NCI-H1092 (cell line): ENCODE measurements around the gene OSBPL10.

Source experiments
- DNase-seq: peaks from one replicate; lab custom pipeline; 2025; lab: John Stamatoyannopoulos, UW

The OSBPL10 gene

DNA sequence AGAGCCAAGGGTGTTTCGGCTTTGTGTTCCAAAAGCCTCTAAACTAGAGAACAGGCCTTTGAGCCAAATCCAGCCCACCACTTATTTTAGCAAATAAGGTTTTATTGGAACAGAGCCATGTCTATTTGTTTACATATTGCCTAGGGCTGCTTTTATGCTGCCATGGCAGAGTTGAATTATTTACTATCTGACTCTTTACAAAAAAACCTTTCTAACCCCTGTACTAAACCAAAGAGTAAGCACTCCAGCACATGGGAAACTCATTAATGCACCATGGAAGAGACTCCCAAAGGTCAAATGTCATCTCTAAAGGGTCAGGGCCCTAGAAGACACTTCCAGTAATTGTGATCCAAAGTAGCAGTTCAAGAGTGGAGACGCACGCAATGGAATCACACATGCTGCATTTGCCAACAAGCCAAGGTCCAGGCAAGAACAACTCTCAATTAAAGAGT, 22.3 kb downstream of the OSBPL10 start:
- peak; percentile 28 for DNase-seq

DNA sequence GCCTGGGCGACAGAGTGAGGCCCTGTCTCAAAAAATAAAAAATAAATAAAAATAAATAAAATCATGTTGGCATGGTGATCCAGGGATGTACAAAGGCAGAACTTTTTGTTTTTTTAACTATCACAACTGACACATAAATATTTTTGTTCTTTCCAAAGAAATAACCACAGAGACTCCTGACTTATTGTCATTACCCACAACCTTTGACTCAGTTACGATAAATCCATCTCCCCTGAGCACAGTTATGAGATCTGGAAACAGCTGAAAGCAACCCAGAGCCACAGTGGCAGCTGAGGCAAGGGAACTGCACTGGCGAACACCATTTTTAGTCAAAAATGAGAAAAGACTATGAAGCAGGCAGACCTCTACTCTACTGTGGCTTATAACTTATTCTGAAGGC, 24.0 kb downstream of the OSBPL10 start:
- no peak for DNase-seq

DNA sequence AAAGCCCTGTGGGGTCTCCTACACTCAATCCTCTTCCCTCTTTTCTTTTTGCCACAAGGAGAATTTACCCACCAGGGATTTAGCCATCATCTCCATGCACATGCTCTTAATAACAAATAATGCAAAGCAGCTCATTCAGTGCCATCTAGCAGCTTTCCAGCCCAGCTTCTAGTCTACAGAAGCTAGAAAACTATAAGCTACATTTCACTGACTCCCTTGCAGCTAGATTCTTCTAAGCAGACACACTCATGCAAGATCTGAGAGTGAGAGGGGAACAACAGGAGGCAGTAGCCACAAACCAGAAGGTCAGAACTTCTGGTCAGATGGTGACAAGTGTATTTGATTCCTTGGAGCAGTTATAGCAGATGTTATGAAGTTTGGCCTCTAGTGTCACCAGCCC, 25.5 kb downstream of the OSBPL10 start:
- no peak for DNase-seq

DNA sequence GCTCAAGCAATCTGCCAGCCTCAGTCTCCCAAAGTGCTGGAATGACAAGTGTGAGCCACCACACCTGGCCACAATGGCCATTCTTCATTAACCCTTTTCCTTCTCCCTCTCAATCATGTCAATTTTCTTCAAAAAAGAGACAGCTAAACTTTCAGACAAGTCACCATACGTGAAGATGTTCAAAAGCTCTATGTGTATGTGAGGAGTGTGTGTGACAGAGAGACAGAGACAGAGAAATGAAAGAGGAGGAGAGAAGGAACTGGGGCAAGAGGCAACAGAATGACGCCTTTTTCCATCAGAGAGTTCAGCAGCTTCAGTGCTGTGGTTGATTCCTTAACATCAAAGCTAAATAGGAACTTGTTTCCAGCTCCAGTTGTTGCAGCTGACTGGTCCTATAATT, 27.4 kb downstream of the OSBPL10 start:
- no peak for DNase-seq

DNA sequence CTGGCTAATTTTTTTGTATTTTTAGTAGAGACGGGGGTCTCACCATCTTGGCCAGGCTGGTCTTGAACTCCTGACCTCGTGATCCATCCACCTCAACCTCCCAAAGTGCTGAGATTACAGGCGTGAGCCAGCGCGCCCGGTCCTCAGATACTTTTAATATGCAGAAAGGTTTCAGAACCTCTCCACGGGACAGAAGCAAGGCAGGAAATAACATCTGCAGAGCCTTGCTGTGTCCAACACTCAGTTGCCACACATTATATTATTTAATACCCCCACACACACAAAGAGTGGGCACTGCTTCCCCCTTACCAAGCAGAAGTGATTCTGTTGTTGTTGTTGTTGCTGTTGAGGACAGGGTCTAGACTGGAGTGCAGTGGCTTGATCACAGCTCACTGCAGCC, 28.0 kb downstream of the OSBPL10 start:
- no peak for DNase-seq

DNA sequence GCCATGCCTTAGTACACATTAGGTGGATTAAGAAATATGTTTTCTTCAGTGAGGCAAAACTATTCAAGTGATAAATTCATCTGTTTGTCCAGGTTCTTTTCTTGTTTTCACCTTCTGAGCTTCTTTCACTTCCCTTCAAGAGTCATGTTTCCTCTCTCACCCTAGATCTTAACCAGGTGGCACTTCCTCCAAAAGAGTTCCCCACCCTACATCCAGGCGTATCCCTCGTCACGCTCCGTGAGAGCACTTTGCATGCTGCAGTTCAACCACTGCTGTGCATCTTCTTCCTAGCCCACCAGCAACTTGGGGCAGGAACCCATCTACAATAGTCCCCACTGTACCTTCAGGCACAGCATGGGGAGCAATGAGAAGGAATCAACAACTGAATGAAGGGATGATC, 28.9 kb downstream of the OSBPL10 start:
- no peak for DNase-seq

DNA sequence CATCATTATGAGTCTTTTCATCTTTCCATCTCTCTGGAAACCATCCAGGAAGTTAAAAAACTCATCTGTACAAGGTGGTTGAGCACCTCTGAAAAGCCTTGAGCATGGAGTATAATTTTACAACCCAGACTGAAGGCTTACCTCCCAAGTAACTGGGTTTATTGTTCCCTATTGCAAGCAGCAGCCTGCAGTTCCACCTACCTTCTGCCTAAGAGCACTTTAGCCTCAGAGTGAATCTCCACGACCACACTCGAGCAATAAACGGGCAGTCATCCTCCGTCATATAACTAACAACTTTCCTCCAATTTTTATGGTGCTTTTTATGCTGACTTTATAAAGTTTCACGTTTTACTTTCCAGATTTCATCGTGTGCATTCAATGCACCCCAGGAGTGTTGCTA, 32.8 kb downstream of the OSBPL10 start:
- no peak for DNase-seq

DNA sequence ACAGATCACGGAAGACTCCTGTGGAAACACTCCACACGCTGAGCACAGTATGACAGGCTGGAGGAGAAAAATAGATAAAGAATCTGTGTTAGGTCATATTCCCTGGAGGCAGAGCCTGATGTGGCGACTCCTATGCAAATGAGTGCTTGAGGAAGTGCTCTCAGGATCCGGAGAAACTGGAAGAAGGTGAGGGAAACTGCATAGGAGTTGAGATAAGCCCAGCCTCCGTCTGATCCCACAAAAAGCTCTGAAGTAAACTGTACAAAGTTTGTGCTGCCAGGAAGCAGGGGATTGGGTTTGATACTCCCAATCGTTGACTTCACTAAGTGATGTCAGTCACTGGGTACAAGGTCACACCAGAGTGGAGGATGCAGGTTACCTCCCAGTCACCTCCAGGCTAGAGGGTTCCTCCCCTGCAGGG, 33.4 kb downstream of the OSBPL10 start:
- no peak for DNase-seq

DNA sequence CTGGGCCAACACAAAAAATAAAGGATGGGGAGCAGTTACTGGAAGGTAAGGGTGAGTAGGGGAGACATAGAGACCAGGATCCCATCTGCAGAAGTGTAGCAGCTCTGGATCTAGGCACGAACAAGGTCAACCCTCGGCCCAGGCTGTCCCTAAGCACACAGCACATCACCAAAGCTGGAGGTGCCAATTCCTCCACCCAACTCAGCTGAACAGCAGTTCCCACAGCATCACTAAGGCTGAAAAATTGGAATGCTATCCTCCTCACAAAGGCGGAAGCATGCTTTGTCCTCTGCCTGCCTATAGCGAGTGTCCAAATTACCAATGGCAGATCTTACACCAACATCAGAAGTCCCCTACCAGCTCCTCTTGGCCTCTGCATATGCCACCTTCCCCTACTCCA, 33.9 kb downstream of the OSBPL10 start:
- no peak for DNase-seq

DNA sequence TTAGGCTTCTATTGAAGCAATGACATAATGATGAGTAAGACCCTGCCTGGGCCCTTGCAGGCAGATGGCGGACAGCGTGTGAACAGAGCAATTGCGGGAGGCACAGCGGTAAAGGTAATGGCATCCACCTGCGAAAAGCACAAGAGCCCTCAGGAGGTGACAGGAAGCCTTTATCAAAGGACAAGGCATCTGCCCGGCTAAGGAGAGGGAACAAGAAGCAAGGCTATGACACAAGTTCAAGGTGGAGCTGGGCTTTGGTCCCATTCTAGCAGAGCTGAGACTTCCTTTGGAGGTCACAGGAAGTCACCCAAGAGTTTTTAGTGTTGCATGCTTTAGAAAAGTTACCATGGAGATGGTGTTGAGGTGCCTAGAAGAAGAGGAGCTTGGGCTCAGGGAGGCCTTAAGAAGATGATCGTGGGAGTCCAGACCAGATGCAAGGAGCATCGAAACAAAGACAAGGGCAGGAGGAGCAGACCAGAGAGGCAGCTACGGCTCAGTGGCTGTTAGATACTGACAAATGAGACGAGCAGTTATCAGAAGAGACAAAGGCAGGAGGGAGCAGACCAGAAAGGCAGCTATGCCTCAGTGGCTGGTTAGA, 34.5 kb downstream of the OSBPL10 start:
- DNase-seq = no peak

DNA sequence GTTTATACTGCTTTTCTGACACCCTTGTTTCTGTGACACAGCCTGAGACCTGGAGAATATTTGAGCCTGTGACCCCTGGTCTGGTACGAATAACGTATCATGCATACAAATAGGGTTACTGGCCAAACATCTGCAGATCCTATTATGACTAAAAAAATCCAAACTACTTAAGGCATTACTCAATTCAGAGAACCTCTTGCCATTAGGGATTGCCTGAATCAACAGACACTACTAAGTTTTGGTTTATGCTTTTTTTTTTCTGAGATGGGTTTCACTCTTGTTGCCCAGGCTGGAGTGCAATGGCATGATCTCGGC, 35.4 kb downstream of the OSBPL10 start:
- DNase-seq = no peak

DNA sequence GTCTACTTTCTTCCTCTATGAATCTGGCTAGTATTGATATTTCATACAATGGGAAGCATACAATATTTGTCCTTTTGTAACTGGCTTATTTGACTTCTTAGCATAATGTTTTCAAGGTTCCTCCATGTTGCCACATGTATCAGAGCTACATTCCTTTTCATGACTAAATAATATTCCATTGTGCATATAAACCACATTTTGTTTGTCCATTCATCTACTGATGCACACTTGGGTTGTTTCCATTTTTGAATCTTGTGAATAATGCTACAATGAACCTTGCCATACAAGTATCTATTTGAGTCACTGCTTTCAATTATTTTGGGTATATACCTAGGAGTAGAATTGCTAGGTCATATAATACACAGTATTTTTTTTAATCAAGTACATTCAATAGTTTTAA, 38.0 kb downstream of the OSBPL10 start:
- DNase-seq = no peak

DNA sequence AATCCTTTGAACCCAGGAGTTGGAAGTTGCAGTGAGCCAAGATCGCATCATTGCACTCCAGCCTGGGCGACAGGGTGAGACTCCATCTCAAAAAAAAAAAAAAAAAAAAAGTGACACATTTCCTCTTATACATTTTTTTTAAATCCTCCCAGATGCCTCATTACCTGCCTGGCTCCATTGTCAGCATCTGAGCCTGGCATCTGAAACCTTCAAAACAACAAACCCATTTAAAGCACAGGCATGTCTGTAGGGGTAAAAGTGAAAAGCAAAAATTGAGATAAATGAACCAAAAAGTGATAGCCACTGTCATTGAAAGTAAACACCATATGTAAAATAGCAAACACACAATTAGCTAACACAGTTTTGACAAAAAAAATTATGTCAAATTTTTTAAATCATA, 38.6 kb downstream of the OSBPL10 start:
- no peak for DNase-seq

DNA sequence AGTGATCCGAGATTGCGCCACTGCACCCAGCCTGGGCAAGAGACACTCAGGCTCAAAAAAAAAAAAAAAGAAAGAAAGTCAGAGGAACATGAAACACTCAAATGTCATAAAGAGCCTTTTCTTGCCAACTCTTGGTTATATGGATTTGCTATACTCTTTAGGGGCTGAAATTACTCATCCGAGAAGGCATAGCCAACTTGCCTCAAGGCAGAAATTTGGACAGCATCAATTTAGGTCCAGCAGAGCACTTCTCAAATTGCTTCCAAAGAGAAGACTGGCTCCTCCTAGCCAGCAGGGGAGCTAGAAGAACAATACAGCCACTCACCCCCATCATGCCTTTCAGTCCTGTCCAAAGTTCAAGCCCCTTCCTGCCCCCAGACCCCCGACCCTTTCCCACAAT, 43.8 kb downstream of the OSBPL10 start:
- no peak for DNase-seq

DNA sequence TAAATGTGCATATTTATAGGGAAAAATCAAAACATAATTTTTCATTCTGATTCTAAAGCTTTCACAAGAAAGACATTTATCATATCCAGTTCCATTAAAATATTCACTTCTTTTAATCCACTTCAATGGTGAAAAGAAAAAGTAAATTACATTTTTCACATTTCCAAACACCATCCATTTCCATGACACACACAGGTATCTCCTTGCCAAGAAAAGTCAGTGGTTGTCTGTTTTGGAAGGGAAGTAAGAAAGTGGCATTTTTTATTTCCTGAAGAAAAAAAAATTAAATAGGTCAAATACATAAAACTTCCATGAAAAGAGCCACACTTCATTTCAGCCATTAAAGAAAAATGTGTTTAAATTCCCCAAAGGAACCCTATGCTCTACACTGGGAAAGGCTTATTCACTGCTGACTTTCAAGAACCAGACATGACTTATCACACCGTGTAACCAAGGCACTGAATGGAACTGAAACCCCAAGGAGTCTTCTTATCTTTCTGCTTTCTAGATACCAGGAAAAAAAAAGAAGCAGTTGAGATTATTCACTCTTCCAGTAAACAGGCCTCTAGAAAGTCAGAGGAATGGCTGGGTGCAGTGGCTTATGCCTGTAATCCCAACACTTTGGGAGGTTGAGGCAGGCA, 44.5 kb downstream of the OSBPL10 start:
- no peak for DNase-seq

DNA sequence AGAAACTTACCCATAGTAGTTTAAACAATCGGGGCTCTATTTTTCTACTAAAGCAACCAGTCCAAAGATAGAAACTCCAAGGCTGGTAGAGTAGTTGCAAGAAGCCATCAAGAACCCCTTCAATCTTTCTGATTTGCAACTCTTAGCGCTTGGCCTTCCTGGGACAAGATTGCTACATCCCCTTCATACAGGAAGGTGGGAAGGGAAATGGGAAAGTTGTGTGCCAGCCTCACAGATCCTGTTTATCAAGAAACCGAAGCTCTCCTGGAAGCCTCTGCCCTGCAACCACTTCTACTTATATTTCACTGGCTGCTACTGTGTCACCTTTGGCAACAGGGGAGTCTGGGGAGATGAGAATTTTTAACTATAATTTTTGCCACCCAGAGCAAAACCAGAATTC, 46.2 kb downstream of the OSBPL10 start:
- no peak for DNase-seq

DNA sequence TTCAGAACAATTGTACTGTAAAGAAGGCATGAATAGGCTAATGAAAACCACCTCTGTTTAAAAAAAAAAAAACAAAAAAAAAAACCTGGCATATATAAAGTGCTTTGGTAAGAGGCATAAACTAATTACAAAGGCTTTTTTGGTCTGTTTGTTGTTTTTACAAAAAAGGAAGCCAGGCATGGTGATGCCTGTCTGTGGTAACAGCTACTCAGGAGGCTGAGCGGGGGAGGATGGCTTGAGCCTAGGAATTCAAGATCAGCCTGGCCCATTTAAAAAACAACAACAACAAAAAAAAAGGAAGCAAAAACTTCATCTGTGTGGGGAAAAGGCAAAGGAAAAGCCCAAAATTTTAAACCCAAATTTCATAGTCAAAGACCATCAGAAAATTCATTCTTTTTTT, 47.0 kb downstream of the OSBPL10 start:
- no peak for DNase-seq

DNA sequence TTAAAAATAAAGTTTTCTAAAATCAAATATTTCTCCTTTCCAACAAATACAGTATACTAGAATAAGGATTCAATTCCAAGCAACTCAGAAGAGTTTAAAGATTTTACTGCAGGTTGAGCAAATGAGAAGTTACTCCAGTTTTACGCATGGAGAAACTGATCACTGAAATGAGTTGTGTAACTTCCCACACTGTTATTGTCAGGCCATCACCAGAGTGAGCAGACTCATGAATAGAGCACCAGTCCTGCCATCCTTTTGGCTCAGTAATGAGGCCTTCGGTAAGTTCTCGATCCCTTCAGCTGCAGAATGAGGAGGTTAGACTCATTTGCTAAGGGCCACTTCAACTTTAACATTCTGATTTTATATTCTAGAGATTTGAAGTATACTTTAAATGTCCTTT, 48.1 kb downstream of the OSBPL10 start:
- no peak for DNase-seq

DNA sequence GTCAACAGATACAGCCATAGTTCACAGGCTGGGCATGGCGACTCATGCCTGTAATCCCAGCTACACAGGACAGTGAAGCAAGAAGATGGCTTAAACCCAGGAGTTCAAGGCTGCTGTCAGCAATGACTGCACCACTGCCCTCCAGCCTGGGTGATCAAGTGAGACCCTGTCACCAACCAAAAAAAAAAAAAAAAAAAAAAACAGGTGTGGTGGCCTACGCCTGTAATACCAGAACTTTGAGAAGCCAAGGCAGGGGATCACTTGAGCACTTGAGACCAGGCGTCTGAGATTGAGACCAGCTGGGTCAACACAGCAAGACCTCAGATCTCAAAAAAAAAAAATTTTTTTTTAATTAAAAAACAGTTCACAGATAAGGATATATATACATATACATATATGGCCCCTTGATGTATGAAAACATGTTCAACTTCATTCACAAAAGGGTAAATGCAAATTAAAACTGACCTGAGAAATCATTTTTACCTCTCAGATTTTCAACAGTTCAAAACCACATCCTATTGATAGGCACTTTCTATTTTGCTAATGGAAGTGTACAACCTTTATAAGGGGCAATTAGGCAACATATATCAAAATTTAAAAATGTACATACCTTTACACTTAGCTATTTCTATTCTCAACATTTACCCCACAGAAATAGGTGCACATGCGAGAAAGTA, 51.1 kb downstream of the OSBPL10 start:
- DNase-seq = no peak

DNA sequence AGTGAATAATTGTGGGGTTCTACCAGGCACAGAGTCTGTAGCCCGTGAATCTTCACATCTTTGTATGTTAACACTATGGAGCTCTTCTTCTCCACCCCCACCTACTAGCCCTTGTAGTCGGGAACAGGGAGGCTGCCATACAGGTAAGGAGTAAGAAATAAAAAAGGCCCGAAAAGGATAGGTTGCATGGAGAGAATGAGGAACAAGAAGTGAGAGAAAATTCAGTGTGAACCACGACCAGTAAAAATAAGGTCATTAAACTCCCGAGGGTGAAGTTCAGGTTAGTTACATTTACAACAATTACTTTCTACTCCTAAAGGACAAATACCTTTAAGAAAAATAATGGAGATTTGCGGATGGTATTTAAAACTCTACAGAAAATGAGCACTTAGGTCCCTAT, 53.3 kb downstream of the OSBPL10 start:
- no peak for DNase-seq

DNA sequence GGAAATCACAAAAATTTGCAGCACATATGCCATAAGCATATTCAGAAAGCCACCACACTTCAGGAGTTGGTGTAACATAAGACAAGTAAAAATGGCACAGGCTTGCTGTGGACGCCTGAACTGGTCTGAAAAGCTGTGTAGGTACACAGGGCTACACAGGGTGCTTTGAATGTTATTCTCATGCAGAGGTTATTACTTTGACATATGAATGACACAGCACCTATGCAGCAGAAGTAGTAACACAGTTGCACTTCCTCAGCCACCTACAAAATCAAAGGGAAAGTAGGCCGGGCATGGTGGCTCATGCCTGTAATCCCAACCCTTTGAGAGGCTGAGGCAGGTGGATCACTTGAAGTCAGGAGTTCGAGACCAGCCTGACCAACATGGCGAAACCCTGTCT, 54.5 kb downstream of the OSBPL10 start:
- DNase-seq = no peak

DNA sequence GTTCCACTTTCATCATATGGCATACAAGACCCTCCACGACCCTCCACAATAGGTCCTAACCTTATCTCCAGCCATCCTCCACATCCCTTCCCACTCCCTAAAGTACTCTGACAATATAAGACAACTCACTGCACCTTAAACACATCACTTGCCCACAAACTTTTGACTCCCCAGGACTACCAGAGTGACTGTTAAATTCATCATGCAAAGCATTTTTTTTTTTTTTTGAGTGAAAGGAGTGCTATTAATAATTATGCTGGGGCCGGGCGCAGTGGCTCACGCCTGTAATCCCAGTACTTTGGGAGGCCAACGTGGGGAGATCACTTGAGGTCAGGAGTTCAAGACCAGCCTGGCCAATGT, 55.8 kb downstream of the OSBPL10 start:
- DNase-seq = no peak

DNA sequence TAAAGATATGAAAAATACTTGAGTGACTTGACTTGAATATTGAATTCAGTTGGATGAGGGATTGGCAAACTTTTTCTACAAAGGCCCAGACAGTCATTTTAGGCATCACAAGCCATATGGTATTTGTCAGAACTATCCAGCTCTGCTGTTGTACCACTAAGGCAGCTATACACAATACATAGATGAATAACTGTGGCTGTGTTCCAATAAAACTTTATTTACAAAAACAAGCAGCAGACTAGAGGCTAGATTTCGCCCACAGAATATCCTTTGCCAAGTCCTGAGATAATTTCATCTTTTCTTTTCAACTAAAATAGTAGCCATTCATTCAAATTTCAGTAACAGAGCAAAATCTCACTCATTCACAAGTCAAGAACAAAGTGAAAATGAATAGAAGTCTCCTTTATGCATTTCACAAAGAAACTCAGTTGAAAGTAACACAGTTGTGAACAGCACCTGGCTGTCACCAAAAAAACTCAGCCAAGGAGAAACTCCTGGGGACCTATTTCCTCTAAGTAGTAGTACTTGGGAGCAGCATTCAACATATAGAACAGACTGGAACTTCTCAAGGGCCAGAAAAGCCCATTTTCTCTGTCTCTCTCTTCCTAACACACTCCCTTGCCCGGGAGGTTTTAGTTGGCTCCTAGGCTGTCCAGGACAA, 56.3 kb downstream of the OSBPL10 start:
- DNase-seq = no peak
